Ovary (tissue), 9 donors: ENCODE results near the gene CSNK1G1. TPM values are rescaled to one million over a fixed set of nuclear protein-coding genes. Genes with fewer than 3 reads are reported as not detected.

ENCODE experiments used
- DNase-seq, 5 donors: peaks; one replicate each; pipeline ENCODE4 v3.0.0-alpha.2; 2019 to 2020
- H3K27ac ChIP-seq, 2 donors: fragments of 200-600 bp; one replicate each; pipeline versions ENCODE4 v1.5.1 to v1.8.0; 2019 to 2022
- H3K27me3 ChIP-seq: fragments of 200-600 bp; one replicate; pipeline ENCODE4 v1.8.0; 2022
- H3K36me3 ChIP-seq: fragments of 200-600 bp; sonication (generic); one replicate; pipeline ENCODE4 v1.5.1; 2019
- H3K4me1 ChIP-seq: one replicate; pipeline ENCODE4 v1.8.1; 2013; ENCODE audit warnings: mild to moderate bottlenecking, moderate library complexity; ENCODE audit not compliant: insufficient read depth
- H3K4me3 ChIP-seq: fragments of 200-600 bp; sonication (generic); one replicate; pipeline ENCODE4 v1.5.1; 2017
- H3K9me3 ChIP-seq, 2 donors: fragments of 200-600 bp in 1 of 2; sonication (generic) in 1 of 2; one replicate each; pipeline versions ENCODE4 v1.5.1 to v1.8.1; 2013 to 2019; ENCODE audit warnings: mild to moderate bottlenecking in 1 of 2, moderate library complexity in 1 of 2
- CTCF ChIP-seq, 3 donors: fragments of 450-650 bp in 2 of 3; fragments of 200-600 bp in 1 of 3; IDR thresholded peaks; one replicate each; pipeline versions ENCODE4 v1.5.1 to v1.8.0; 2016 to 2022; ENCODE audit warnings: antibody characterized with exemption in 3 of 3, mild to moderate bottlenecking in 1 of 3
- EP300 ChIP-seq: sonication (generic); formaldehyde crosslinking; IDR thresholded peaks from one replicate; pipeline ENCODE4 v1.6.1; 2017; ENCODE audit warnings: antibody characterized with exemption
- POLR2A ChIP-seq: fragments of 450-650 bp; IDR thresholded peaks from one replicate; pipeline ENCODE4 v1.6.1; 2017; ENCODE audit warnings: antibody characterized with exemption, mild to moderate bottlenecking, moderate library complexity
- WGBS, 3 donors: extraction: QIAGEN DNeasy Blood & Tissue Kit in 1 of 3; methylation state at CpG; one replicate each; pipeline versions ENCODE4 v1.1.5 to v1.1.7; 2013 to 2017; 5-methylcytosine and 5-hydroxymethylcytosine counted together
- intact Hi-C, 4 donors: fragments of 100-400 bp; cut with DNase I; formaldehyde crosslinking; loops; one replicate each; pipeline versions ENCODE4 v1.11.0 to v1.15.1; 2022 to 2023
- polyA plus RNA-seq, 2 donors: library from polyadenylated mRNA; stranded (reverse); fragments of 200-250 nt in 1 of 2; fragments of 350-450 nt in 1 of 2; fragmentation: Illumina TruSeq in 1 of 2; extraction: RNeasy Lipid Tissue Mini Kit (QIAGEN cat#74804) in 1 of 2; gene quantifications; one replicate each; pipeline ENCODE4 v1.2.3, GENCODE V29; 2013 to 2014
- total RNA-seq, 7 donors: library from RNA; depleted of rRNA in 2 of 7; stranded (reverse); fragments of >200 nt in 2 of 7; fragmentation: NEBNext Ultra II Directional in 3 of 7; extraction: Animal tissue kit (Norgen Biotek cat#: 25700) in 3 of 7; gene quantifications; one replicate each; pipeline versions ENCODE4 v1.1.0 to v1.2.4, GENCODE V29; 2016 to 2023
- donor health status: DM: no; HTN: no; CAD: no; lungs with moderate emphysema.
- donor health status: DM: no; HTN: no; CAD: no.
- donor health status: Bipolar disorder and iron deficiency.
- donor health status: DM: yes; HTN: yes; CAD: no.
- donor health status: DM: no; HTN: no; CAD: no.
- donor health status: DM: yes; HTN: yes; CAD: no.

The CSNK1G1 gene
- total and polyA plus RNA-seq, 9 donors, result 2.9 to 23.9 (median 14.2) TPM

GRCh38 chr15:64163659-64164362, 192.2 kb downstream of the CSNK1G1 start:
- WGBS, 3 donors, result 55 to 67% (median 63%) methylated on average over 14 of the region's 14 CpGs
- TF ChIP-seq EP300 (no peak), POLR2A (no peak), CTCF (IDR thresholded peaks at IDR 0.05) (no peak)
- no peaks in the 10 kb centered on the region for H3K27me3 ChIP-seq
- no peak for DNase-seq
- H3K27ac ChIP-seq, result peak overlapping the region in 1 of 2 donors; percentile 67
- intact Hi-C loops, result no loop called here
- H3K4me3 ChIP-seq, result peak overlapping the region; percentile 26
- H3K4me1 ChIP-seq, result peaks cover 9% of the 10 kb centered on the region
- no peaks in the 10 kb centered on the region for H3K9me3 ChIP-seq
- no peaks in the 10 kb centered on the region for H3K36me3 ChIP-seq

GRCh38 chr15:64162869-64163658, 192.9 kb downstream of the CSNK1G1 start, which contains the start of gene PPIB:
TSS of gene PPIB (minus strand) at chr15:64163022. CDS start at chr15:64162986, 36 bp downstream.
- no peaks in the 10 kb centered on the region for H3K27me3 ChIP-seq
- H3K27ac ChIP-seq, result peak within 1 kb of the TSS; percentile 3 to 74
- intact Hi-C loops, result no loop called here
- H3K4me3 ChIP-seq, result peak within 1 kb of the TSS; percentile 86
- 0 to 1% (median 1%) methylated on average over 58 to 69 of the region's 69 CpGs for WGBS, 3 donors
- TF ChIP-seq CTCF (IDR thresholded peaks at IDR 0.05) (peak in 2 of 3 donors; percentile 43 to 46), EP300 (no peak), POLR2A (peak; percentile 77)
- H3K36me3 ChIP-seq, result no peaks in the 10 kb centered on the region
- DNase-seq, result peak; percentile 97 to 99 (median 97)
- peaks cover 9% of the 10 kb centered on the region for H3K4me1 ChIP-seq
- H3K9me3 ChIP-seq, result no peaks in the 10 kb centered on the region

GRCh38 chr15:64162478-64162868, 193.5 kb downstream of the CSNK1G1 start:
- Histone ChIP-seq H3K27me3 (no peaks in the 10 kb centered on the region), H3K4me3 (peak overlapping the region; percentile 86), H3K4me1 (peaks cover 9% of the 10 kb centered on the region), H3K36me3 (no peaks in the 10 kb centered on the region), H3K9me3 (no peaks in the 10 kb centered on the region), H3K27ac (peak overlapping the region; percentile 3 to 74)
- no peak for DNase-seq
- TF ChIP-seq POLR2A (no peak), CTCF (IDR thresholded peaks at IDR 0.05) (no peak), EP300 (no peak)
- intact Hi-C loops, result no loop called here
- WGBS, 3 donors, result 1 to 2% (median 1%) methylated on average over 20 to 21 of the region's 21 CpGs

GRCh38 chr15:64161688-64162477, 194.1 kb downstream of the CSNK1G1 start:
- no peak for TF ChIP-seq POLR2A
- no peak for TF ChIP-seq CTCF (IDR thresholded peaks at IDR 0.05)
- no peak for TF ChIP-seq EP300
- peak overlapping the region; percentile 86 for H3K4me3 ChIP-seq
- WGBS, 3 donors, result 21 to 38% (median 21%) methylated on average over 12 of the region's 12 CpGs
- peaks cover 9% of the 10 kb centered on the region for H3K4me1 ChIP-seq
- no peaks in the 10 kb centered on the region for H3K36me3 ChIP-seq
- H3K9me3 ChIP-seq, result no peaks in the 10 kb centered on the region
- no peaks in the 10 kb centered on the region for H3K27me3 ChIP-seq
- intact Hi-C loops, result no loop called here
- H3K27ac ChIP-seq, result peak overlapping the region; percentile 3 to 23
- no peak for DNase-seq
